ENCODE results near the gene SLC36A4.
A peak's percentile ranks its signal among the peaks of the same experiment; 100 is the strongest.

SLC36A4 gene

DNA sequence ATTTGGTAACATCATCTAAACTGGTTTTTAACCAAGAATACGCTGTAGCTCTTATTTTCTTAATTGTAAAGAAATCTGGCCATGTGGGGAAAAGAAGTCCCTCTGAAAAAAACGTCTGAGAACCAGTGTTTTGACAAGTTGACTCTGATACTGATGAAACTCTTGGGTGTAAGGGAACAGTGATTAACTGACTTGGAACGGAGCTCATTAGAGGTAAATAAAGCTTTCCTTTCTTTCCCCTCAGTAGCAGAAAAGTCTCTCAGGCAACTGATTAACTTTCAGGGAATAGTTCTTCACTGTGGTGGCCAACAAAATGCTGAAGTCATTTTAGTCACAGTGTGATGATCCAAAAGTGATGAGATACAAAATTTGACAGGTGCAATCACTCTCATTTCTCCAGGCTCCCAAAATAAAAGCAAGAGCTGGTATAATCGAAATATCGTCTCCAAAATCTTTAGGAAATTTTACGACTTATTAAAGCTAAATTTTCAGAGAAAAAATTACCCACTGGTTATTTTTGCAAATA is 52.3 kb downstream of the SLC36A4 start:
- no peak for DNase-seq
- TF ChIP-seq, protein P1, sequence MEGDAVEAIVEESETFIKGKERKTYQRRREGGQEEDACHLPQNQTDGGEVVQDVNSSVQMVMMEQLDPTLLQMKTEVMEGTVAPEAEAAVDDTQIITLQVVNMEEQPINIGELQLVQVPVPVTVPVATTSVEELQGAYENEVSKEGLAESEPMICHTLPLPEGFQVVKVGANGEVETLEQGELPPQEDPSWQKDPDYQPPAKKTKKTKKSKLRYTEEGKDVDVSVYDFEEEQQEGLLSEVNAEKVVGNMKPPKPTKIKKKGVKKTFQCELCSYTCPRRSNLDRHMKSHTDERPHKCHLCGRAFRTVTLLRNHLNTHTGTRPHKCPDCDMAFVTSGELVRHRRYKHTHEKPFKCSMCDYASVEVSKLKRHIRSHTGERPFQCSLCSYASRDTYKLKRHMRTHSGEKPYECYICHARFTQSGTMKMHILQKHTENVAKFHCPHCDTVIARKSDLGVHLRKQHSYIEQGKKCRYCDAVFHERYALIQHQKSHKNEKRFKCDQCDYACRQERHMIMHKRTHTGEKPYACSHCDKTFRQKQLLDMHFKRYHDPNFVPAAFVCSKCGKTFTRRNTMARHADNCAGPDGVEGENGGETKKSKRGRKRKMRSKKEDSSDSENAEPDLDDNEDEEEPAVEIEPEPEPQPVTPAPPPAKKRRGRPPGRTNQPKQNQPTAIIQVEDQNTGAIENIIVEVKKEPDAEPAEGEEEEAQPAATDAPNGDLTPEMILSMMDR (IDR thresholded peaks at IDR 0.05; ENCODE audit: low read depth, low read length): no peak
- Histone ChIP-seq H3K4me3 (ENCODE audit: low read depth, low read length) (no peak overlapping the region), H3K9me3 (ENCODE audit: severe bottlenecking) (no peaks in the 10 kb centered on the region), H3K27me3 (ENCODE audit: insufficient read depth, low read depth, severe bottlenecking) (no peaks in the 10 kb centered on the region), H3K36me3 (no peaks in the 10 kb centered on the region), H3K27ac (no peak overlapping the region)

GRCh38 chr11:93143800-93144199 is 54.0 kb downstream of the SLC36A4 start:
- no peak overlapping the region for H3K27ac ChIP-seq
- H3K9me3 ChIP-seq (ENCODE audit: severe bottlenecking): no peaks in the 10 kb centered on the region
- no peak overlapping the region for H3K4me3 ChIP-seq (ENCODE audit: low read depth, low read length)
- no peaks in the 10 kb centered on the region for H3K27me3 ChIP-seq (ENCODE audit: insufficient read depth, low read depth, severe bottlenecking)
- no peak for DNase-seq
- TF ChIP-seq, protein P1 (IDR thresholded peaks at IDR 0.05; ENCODE audit: low read depth, low read length): no peak
- no peaks in the 10 kb centered on the region for H3K36me3 ChIP-seq

- TF ChIP-seq, protein P1 (IDR thresholded peaks at IDR 0.05; ENCODE audit: low read depth, low read length): no peak
- Histone ChIP-seq H3K4me3 (ENCODE audit: low read depth, low read length) (no peak overlapping the region), H3K9me3 (ENCODE audit: severe bottlenecking) (no peaks in the 10 kb centered on the region), H3K27me3 (ENCODE audit: insufficient read depth, low read depth, severe bottlenecking) (no peaks in the 10 kb centered on the region), H3K27ac (no peak overlapping the region), H3K36me3 (no peaks in the 10 kb centered on the region)
- no peak for DNase-seq
These were observed 54.6 kb downstream of the SLC36A4 start for GRCh38 chr11:93143186-93143585.

- Histone ChIP-seq H3K27ac (no peak overlapping the region), H3K27me3 (ENCODE audit: insufficient read depth, low read depth, severe bottlenecking) (no peaks in the 10 kb centered on the region), H3K4me3 (ENCODE audit: low read depth, low read length) (no peak overlapping the region), H3K9me3 (ENCODE audit: severe bottlenecking) (no peaks in the 10 kb centered on the region), H3K36me3 (no peaks in the 10 kb centered on the region)
- TF ChIP-seq, protein P1 (IDR thresholded peaks at IDR 0.05; ENCODE audit: low read depth, low read length): no peak
- DNase-seq: no peak
These were observed 64.2 kb downstream of the SLC36A4 start for GRCh38 chr11:93133488-93134109.

DNA sequence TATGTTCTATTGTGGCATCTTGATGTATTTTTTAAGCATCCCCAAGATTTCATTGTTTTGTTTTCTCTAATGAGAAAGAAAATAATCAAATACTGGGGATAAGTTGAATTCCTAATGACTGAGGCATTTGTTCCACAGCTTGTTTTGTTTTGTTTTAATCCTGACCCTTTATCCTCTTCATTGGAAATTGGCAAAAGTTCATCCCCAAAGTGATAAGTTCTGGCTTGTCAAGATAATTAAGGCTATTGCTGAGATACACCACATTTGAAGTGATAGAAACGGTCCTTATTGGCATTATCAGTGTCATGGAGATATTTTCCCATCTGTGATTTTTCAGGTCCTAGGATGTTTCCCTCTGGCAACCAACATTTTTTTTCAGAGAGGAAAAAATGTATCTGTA is 65.0 kb downstream of the SLC36A4 start:
- TF ChIP-seq, protein P1 (IDR thresholded peaks at IDR 0.05; ENCODE audit: low read depth, low read length): no peak
- H3K36me3 ChIP-seq: no peaks in the 10 kb centered on the region
- no peaks in the 10 kb centered on the region for H3K27me3 ChIP-seq (ENCODE audit: insufficient read depth, low read depth, severe bottlenecking)
- no peak overlapping the region for H3K27ac ChIP-seq
- H3K9me3 ChIP-seq (ENCODE audit: severe bottlenecking): no peaks in the 10 kb centered on the region
- DNase-seq: no peak
- H3K4me3 ChIP-seq (ENCODE audit: low read depth, low read length): no peak overlapping the region

- TF ChIP-seq, protein P1 (IDR thresholded peaks at IDR 0.05; ENCODE audit: low read depth, low read length): peak; percentile 27; the same call in 1 of the 2 replicates
- no peak overlapping the region for H3K27ac ChIP-seq
These were observed 66.1 kb downstream of the SLC36A4 start for GRCh38 chr11:93131709-93132108.

More at GRCh38 chr11:93131709-93132108, 66.1 kb downstream of the SLC36A4 start:
- Histone ChIP-seq H3K36me3 (no peaks in the 10 kb centered on the region), H3K9me3 (ENCODE audit: severe bottlenecking) (no peaks in the 10 kb centered on the region), H3K4me3 (ENCODE audit: low read depth, low read length) (no peak overlapping the region), H3K27me3 (ENCODE audit: insufficient read depth, low read depth, severe bottlenecking) (no peaks in the 10 kb centered on the region)
- DNase-seq: no peak

Data from WERI-Rb-1 (cell line).